GM18861 (cell line): ENCODE measurements around the gene TPD52L1.

Experiments used
- ATAC-seq: cut with Tn5 transposase; IDR thresholded peaks from one replicate; pipeline ENCODE4 v1.9.1; 2021; ENCODE audit not compliant: unreplicated experiment

Gene TPD52L1

GRCh38 chr6:125300992-125301434 is 147.4 kb downstream of the TPD52L1 start:
- no peak for ATAC-seq

GRCh38 chr6:125301435-125302391 is 148.1 kb downstream of the TPD52L1 start, which contains the start of gene HDDC2:
TSS of gene HDDC2 (minus strand) at chr6:125301967. CDS start at chr6:125301932, 35 bp downstream.
- ATAC-seq, result peak; percentile 81

GRCh38 chr6:125302840-125303511 is 149.4 kb downstream of the TPD52L1 start:
- ATAC-seq, result no peak

GRCh38 chr6:125303512-125303854 is 149.9 kb downstream of the TPD52L1 start:
- no peak for ATAC-seq

- no peak for ATAC-seq
Measured at GRCh38 chr6:125304970-125305660, 151.5 kb downstream of the TPD52L1 start.

- no peak for ATAC-seq
Measured at GRCh38 chr6:125306756-125307149, 153.2 kb downstream of the TPD52L1 start.

GRCh38 chr6:125307150-125307838 is 153.7 kb downstream of the TPD52L1 start:
- no peak for ATAC-seq

- no peak for ATAC-seq
Measured at GRCh38 chr6:125307964-125308615, 154.5 kb downstream of the TPD52L1 start.

GRCh38 chr6:125310994-125311649 is 157.5 kb downstream of the TPD52L1 start:
- peak; percentile 91 for ATAC-seq

- no peak for ATAC-seq
Measured at GRCh38 chr6:125312478-125312877, 158.9 kb downstream of the TPD52L1 start.

- ATAC-seq, result no peak
Measured at GRCh38 chr6:125312950-125313349, 159.4 kb downstream of the TPD52L1 start.
